Thymus (tissue), 11 donors: ENCODE measurements around the gene KRTAP5-7. TPM values are rescaled to one million over a fixed set of nuclear protein-coding genes. Genes with fewer than 3 reads are reported as not detected.

ENCODE experiments used
- DNase-seq, 9 donors: peaks; one replicate each; pipeline ENCODE4 v3.0.0-alpha.2; 2013; ENCODE audit warnings: low spot score in 9 of 9, low read depth in 6 of 9, missing footprints in 1 of 9
- H3K27ac ChIP-seq, 2 donors: one replicate each; pipeline ENCODE4 v1.5.1; 2013; ENCODE audit warnings: control low read depth in 1 of 2, low read depth in 1 of 2, low read length in 1 of 2, mild to moderate bottlenecking in 1 of 2, moderate library complexity in 1 of 2
- H3K27me3 ChIP-seq, 2 donors: one replicate each; pipeline ENCODE4 v1.5.1; 2013; ENCODE audit warnings: low read length in 1 of 2; ENCODE audit not compliant: control insufficient read depth in 2 of 2, insufficient read depth in 1 of 2
- H3K36me3 ChIP-seq, 2 donors: one replicate each; pipeline ENCODE4 v1.5.1; 2013; ENCODE audit warnings: low read length in 1 of 2, mild to moderate bottlenecking in 1 of 2, moderate library complexity in 1 of 2; ENCODE audit not compliant: control insufficient read depth in 2 of 2, insufficient read depth in 2 of 2
- H3K4me1 ChIP-seq, 2 donors: one replicate each; pipeline ENCODE4 v1.5.1; 2013; ENCODE audit warnings: low read length in 2 of 2; ENCODE audit not compliant: control insufficient read depth in 2 of 2, insufficient read depth in 2 of 2
- H3K4me3 ChIP-seq, 2 donors: one replicate each; pipeline ENCODE4 v1.5.1; 2013; ENCODE audit warnings: low read length in 2 of 2, control low read depth in 1 of 2, mild to moderate bottlenecking in 1 of 2
- H3K9me3 ChIP-seq, 2 donors: one replicate each; pipeline ENCODE4 v1.5.1; 2013; ENCODE audit warnings: low read length in 1 of 2, mild to moderate bottlenecking in 1 of 2; ENCODE audit not compliant: control insufficient read depth in 2 of 2, insufficient read depth in 1 of 2
- WGBS: extraction: QIAGEN DNeasy Blood & Tissue Kit; methylation state at CpG from one replicate; pipeline ENCODE4 v1.1.7; 2013; 5-methylcytosine and 5-hydroxymethylcytosine counted together
- polyA plus RNA-seq: library from polyadenylated mRNA; stranded (reverse); fragments of 200-250 nt; gene quantifications from one replicate; pipeline ENCODE4 v1.2.3, GENCODE V29; 2013
- total RNA-seq: library from RNA; stranded (reverse); fragments of 120-200 nt; gene quantifications from one replicate; pipeline ENCODE4 v1.2.4, GENCODE V29; 2013
- donor health status: healthy.

KRTAP5-7 gene
- total and polyA plus RNA-seq, 2 donors = 0.05 TPM; not detected in 1

- Histone ChIP-seq H3K27me3 (no peaks in the 10 kb centered on the region), H3K36me3 (peaks cover 33 to 68% of the 10 kb centered on the region in 2 donors), H3K9me3 (peaks cover 0 to 3% of the 10 kb centered on the region in 2 donors), H3K27ac (no peak overlapping the region), H3K4me3 (no peak overlapping the region), H3K4me1 (peaks cover 0 to 3% of the 10 kb centered on the region in 2 donors)
- DNase-seq = no peak
- WGBS = 97% methylated on average over 9 of the region's 9 CpGs
These were observed 35.1 kb upstream of the KRTAP5-7 start for GRCh38 chr11:71491940-71492339.

- Histone ChIP-seq H3K36me3 (peaks cover 52 to 77% of the 10 kb centered on the region in 2 donors), H3K4me3 (no peak overlapping the region), H3K27ac (no peak overlapping the region), H3K9me3 (peaks cover 0 to 7% of the 10 kb centered on the region in 2 donors), H3K4me1 (peaks cover 6 to 15% of the 10 kb centered on the region in 2 donors), H3K27me3 (no peaks in the 10 kb centered on the region)
- DNase-seq = no peak
- 84% methylated on average over 20 of the region's 20 CpGs for WGBS
These were observed 31.5 kb upstream of the KRTAP5-7 start for GRCh38 chr11:71495286-71496230.

- DNase-seq = no peak
- Histone ChIP-seq H3K27ac (no peak overlapping the region), H3K4me1 (peaks cover 6 to 15% of the 10 kb centered on the region in 2 donors), H3K9me3 (peaks cover 0 to 7% of the 10 kb centered on the region in 2 donors), H3K36me3 (peaks cover 48 to 77% of the 10 kb centered on the region in 2 donors), H3K27me3 (no peaks in the 10 kb centered on the region), H3K4me3 (no peak overlapping the region)
- WGBS = 99% methylated on average over 13 of the region's 13 CpGs
These were observed 30.6 kb upstream of the KRTAP5-7 start for GRCh38 chr11:71496421-71496820.

- H3K4me3 ChIP-seq = no peak overlapping the region
- H3K27me3 ChIP-seq = no peaks in the 10 kb centered on the region
- peaks cover 42 to 76% of the 10 kb centered on the region in 2 donors for H3K36me3 ChIP-seq
- no peak overlapping the region for H3K27ac ChIP-seq
- WGBS = 97% methylated on average over 19 of the region's 19 CpGs
- H3K4me1 ChIP-seq = peaks cover 6 to 15% of the 10 kb centered on the region in 2 donors
- DNase-seq = no peak
- H3K9me3 ChIP-seq = peaks cover 0 to 7% of the 10 kb centered on the region in 2 donors
These were observed 29.0 kb upstream of the KRTAP5-7 start for GRCh38 chr11:71498091-71498490.

GRCh38 chr11:71499125-71499524, 27.9 kb upstream of the KRTAP5-7 start:
- Histone ChIP-seq H3K9me3 (peaks cover 0 to 7% of the 10 kb centered on the region in 2 donors), H3K27me3 (no peaks in the 10 kb centered on the region), H3K4me1 (peaks cover 6 to 17% of the 10 kb centered on the region in 2 donors), H3K27ac (peak overlapping the region in 1 of 2 donors; percentile 50), H3K36me3 (peaks cover 42 to 77% of the 10 kb centered on the region in 2 donors), H3K4me3 (no peak overlapping the region)
- DNase-seq = peak in 7 of 9 donors; percentile 3 to 41 (median 11)
- 36% methylated on average over 13 of the region's 13 CpGs for WGBS

GRCh38 chr11:71499546-71499945, 27.5 kb upstream of the KRTAP5-7 start:
- Histone ChIP-seq H3K36me3 (peaks cover 42 to 75% of the 10 kb centered on the region in 2 donors), H3K4me3 (no peak overlapping the region), H3K27me3 (no peaks in the 10 kb centered on the region), H3K4me1 (peaks cover 6 to 21% of the 10 kb centered on the region in 2 donors), H3K27ac (peak overlapping the region in 1 of 2 donors; percentile 50), H3K9me3 (peaks cover 0 to 7% of the 10 kb centered on the region in 2 donors)
- DNase-seq = no peak
- WGBS = 98% methylated on average over 6 of the region's 6 CpGs

GRCh38 chr11:71500601-71501021, 26.5 kb upstream of the KRTAP5-7 start:
- Histone ChIP-seq H3K27me3 (no peaks in the 10 kb centered on the region), H3K27ac (no peak overlapping the region), H3K4me3 (no peak overlapping the region), H3K36me3 (peaks cover 42 to 71% of the 10 kb centered on the region in 2 donors), H3K9me3 (peaks cover 0 to 7% of the 10 kb centered on the region in 2 donors), H3K4me1 (peaks cover 6 to 22% of the 10 kb centered on the region in 2 donors)
- 78% methylated on average over 6 of the region's 6 CpGs for WGBS
- no peak for DNase-seq

GRCh38 chr11:71501071-71501985, 25.7 kb upstream of the KRTAP5-7 start:
- DNase-seq = no peak
- Histone ChIP-seq H3K4me3 (no peak overlapping the region), H3K27ac (no peak overlapping the region), H3K4me1 (peaks cover 6 to 22% of the 10 kb centered on the region in 2 donors), H3K9me3 (peaks cover 0 to 5% of the 10 kb centered on the region in 2 donors), H3K27me3 (no peaks in the 10 kb centered on the region), H3K36me3 (peaks cover 38 to 65% of the 10 kb centered on the region in 2 donors)
- WGBS = 97% methylated on average over 30 of the region's 30 CpGs
